ENCODE measurements around the gene SZT2.

- TF ChIP-seq POLR2A (IDR thresholded peaks at IDR 0.05; ENCODE audit: low read depth, low read length) (no peak), CTCF (conservative IDR thresholded peaks at IDR 0.05; ENCODE audit: low read depth, low read length) (no peak), ELK1 (IDR thresholded peaks at IDR 0.05; ENCODE audit: borderline replicate concordance, low read depth, low read length) (no peak), RCOR1 (IDR thresholded peaks at IDR 0.05; ENCODE audit: insufficient replicate concordance, low read length) (no peak), USF2 (IDR thresholded peaks at IDR 0.05; ENCODE audit: low read depth, low read length) (no peak), RAD21 (IDR thresholded peaks at IDR 0.05; ENCODE audit: low read length) (no peak), RFX5 (IDR thresholded peaks at IDR 0.05; ENCODE audit: low read depth, low read length) (no peak), MXI1 (IDR thresholded peaks at IDR 0.05; ENCODE audit: borderline replicate concordance, low read depth, low read length) (no peak), FOS (IDR thresholded peaks at IDR 0.05; ENCODE audit: low read depth, low read length) (no peak), MAZ (IDR thresholded peaks at IDR 0.05; ENCODE audit: borderline replicate concordance, low read depth, low read length) (no peak), CHD1 (IDR thresholded peaks at IDR 0.05; ENCODE audit: low read depth, low read length) (no peak), SMC3 (IDR thresholded peaks at IDR 0.05; ENCODE audit: low read depth, low read length) (no peak), BHLHE40 (IDR thresholded peaks at IDR 0.05; ENCODE audit: low read depth, low read length) (no peak), CEBPB (IDR thresholded peaks at IDR 0.05; ENCODE audit: low read depth, low read length) (no peak)
Observed at GRCh38 chr1:43440358-43440757, 50.7 kb downstream of the SZT2 start.
